Peyer's patch (tissue), 4 donors: ENCODE measurements around the gene CHID1. TPM values are rescaled to one million over a fixed set of nuclear protein-coding genes. Genes with fewer than 3 reads are reported as not detected.

Source experiments
- DNase-seq, 3 donors: peaks; one replicate each; pipeline ENCODE4 v3.0.0-alpha.2; 2017 to 2019
- H3K27ac ChIP-seq, 4 donors: fragments of 200-600 bp; sonication (generic); one replicate each; pipeline ENCODE4 v1.5.1; 2016 to 2019
- H3K27me3 ChIP-seq, 2 donors: fragments of 200-600 bp; sonication (generic); one replicate each; pipeline ENCODE4 v1.5.1; 2019
- H3K36me3 ChIP-seq, 3 donors: fragments of 200-600 bp; sonication (generic); one replicate each; pipeline ENCODE4 v1.5.1; 2016 to 2019
- H3K4me1 ChIP-seq, 4 donors: fragments of 200-600 bp; sonication (generic); one replicate each; pipeline ENCODE4 v1.5.1; 2016 to 2019
- H3K4me3 ChIP-seq, 4 donors: fragments of 200-600 bp; sonication (generic); 1 replicate in 3 of 4; 2 replicates in 1 of 4; pipeline ENCODE4 v1.5.1; 2016 to 2019; ENCODE audit warnings: mild to moderate bottlenecking in 1 of 4
- H3K9me3 ChIP-seq, 4 donors: fragments of 200-600 bp; sonication (generic); one replicate each; pipeline ENCODE4 v1.5.1; 2016 to 2019; ENCODE audit warnings: mild to moderate bottlenecking in 1 of 4
- CTCF ChIP-seq, 6 experiments: fragments of 450-650 bp in 4 of 6; fragments of 200-600 bp in 2 of 6; sonication (generic) in 1 of 6; IDR thresholded peaks; one replicate each; pipeline ENCODE4 v1.5.1; 2017 to 2019; ENCODE audit warnings: antibody characterized with exemption in 6 of 6, mild to moderate bottlenecking in 3 of 6, moderate library complexity in 1 of 6
- POLR2A ChIP-seq, 2 donors: fragments of 450-650 bp; IDR thresholded peaks; one replicate each; pipeline ENCODE4 v1.5.1; 2017; ENCODE audit warnings: antibody characterized with exemption in 2 of 2, mild to moderate bottlenecking in 2 of 2, moderate library complexity in 2 of 2
- total RNA-seq, 4 donors: library from RNA; depleted of rRNA; stranded (reverse); fragments of >200 nt; gene quantifications; one replicate each; pipeline ENCODE4 v1.1.0, GENCODE V29; 2016

Gene CHID1
- total RNA-seq, 4 donors from 2014 or later: 50.6 to 72.6 (median 57.2) TPM

- TF ChIP-seq POLR2A (IDR thresholded peaks at IDR 0.05) (no peak), CTCF (IDR thresholded peaks at IDR 0.05) (no peak)
- H3K4me1 ChIP-seq: no peaks in the 10 kb centered on the region
- DNase-seq: no peak
- H3K4me3 ChIP-seq: no peak overlapping the region
- H3K9me3 ChIP-seq: no peaks in the 10 kb centered on the region
- no peaks in the 10 kb centered on the region for H3K27me3 ChIP-seq
- peaks cover 0 to 10% (median 0%) of the 10 kb centered on the region in 3 donors for H3K36me3 ChIP-seq
- no peak overlapping the region for H3K27ac ChIP-seq
Observed at GRCh38 chr11:888310-889212, 22.0 kb downstream of the CHID1 start.

GRCh38 chr11:887589-887988 lies 23.0 kb downstream of the CHID1 start:
- Histone ChIP-seq H3K9me3 (no peaks in the 10 kb centered on the region), H3K36me3 (peaks cover 0 to 10% (median 0%) of the 10 kb centered on the region in 3 donors), H3K27ac (no peak overlapping the region), H3K27me3 (no peaks in the 10 kb centered on the region), H3K4me1 (no peaks in the 10 kb centered on the region), H3K4me3 (no peak overlapping the region)
- DNase-seq: no peak
- TF ChIP-seq POLR2A (IDR thresholded peaks at IDR 0.05): no peak
- TF ChIP-seq CTCF (IDR thresholded peaks at IDR 0.05): no peak

GRCh38 chr11:886568-886967 lies 24.0 kb downstream of the CHID1 start:
- H3K9me3 ChIP-seq: no peaks in the 10 kb centered on the region
- TF ChIP-seq CTCF (IDR thresholded peaks at IDR 0.05): no peak
- no peak for TF ChIP-seq POLR2A (IDR thresholded peaks at IDR 0.05)
- DNase-seq: no peak
- no peaks in the 10 kb centered on the region for H3K27me3 ChIP-seq
- H3K4me3 ChIP-seq: no peak overlapping the region
- H3K36me3 ChIP-seq: peaks cover 0 to 10% (median 0%) of the 10 kb centered on the region in 3 donors
- no peaks in the 10 kb centered on the region for H3K4me1 ChIP-seq
- no peak overlapping the region for H3K27ac ChIP-seq

GRCh38 chr11:884578-885070 lies 26.0 kb downstream of the CHID1 start:
- DNase-seq: no peak
- no peak overlapping the region for H3K4me3 ChIP-seq
- H3K36me3 ChIP-seq: peaks cover 0 to 10% (median 0%) of the 10 kb centered on the region in 3 donors
- no peaks in the 10 kb centered on the region for H3K9me3 ChIP-seq
- no peak for TF ChIP-seq CTCF (IDR thresholded peaks at IDR 0.05)
- TF ChIP-seq POLR2A (IDR thresholded peaks at IDR 0.05): no peak
- H3K27ac ChIP-seq: no peak overlapping the region
- H3K4me1 ChIP-seq: no peaks in the 10 kb centered on the region
- H3K27me3 ChIP-seq: no peaks in the 10 kb centered on the region

GRCh38 chr11:883527-883926 lies 27.1 kb downstream of the CHID1 start:
- no peak for DNase-seq

More at GRCh38 chr11:883527-883926, 27.1 kb downstream of the CHID1 start:
- Histone ChIP-seq H3K27me3 (no peaks in the 10 kb centered on the region), H3K27ac (no peak overlapping the region), H3K36me3 (peaks cover 0 to 9% (median 0%) of the 10 kb centered on the region in 3 donors), H3K9me3 (no peaks in the 10 kb centered on the region), H3K4me3 (no peak overlapping the region), H3K4me1 (no peaks in the 10 kb centered on the region)
- TF ChIP-seq CTCF (IDR thresholded peaks at IDR 0.05): no peak
- TF ChIP-seq POLR2A (IDR thresholded peaks at IDR 0.05): no peak
